MM.1S (cell line): ENCODE measurements around the gene MMP23B.

Source experiments
- CTCF ChIP-seq: fragments of 300-600 bp; sonication (generic); IDR thresholded peaks from 2 replicates; pipeline ENCODE4 v1.5.1; 2016; ENCODE audit warnings: antibody characterized with exemption, low read length, mixed read lengths
- EZH2phosphoT487 ChIP-seq: fragments of 300-600 bp; sonication (generic); IDR thresholded peaks from 2 replicates; pipeline ENCODE4 v1.6.1; 2018; ENCODE audit warnings: antibody characterized with exemption, low read length

- no peak for TF ChIP-seq CTCF
- no peak for TF ChIP-seq EZH2phosphoT487
These were observed 17.6 kb upstream of the MMP23B start for GRCh38 chr1:1614204-1614953.
